ENCODE measurements around the gene GLIS1.

DNA sequence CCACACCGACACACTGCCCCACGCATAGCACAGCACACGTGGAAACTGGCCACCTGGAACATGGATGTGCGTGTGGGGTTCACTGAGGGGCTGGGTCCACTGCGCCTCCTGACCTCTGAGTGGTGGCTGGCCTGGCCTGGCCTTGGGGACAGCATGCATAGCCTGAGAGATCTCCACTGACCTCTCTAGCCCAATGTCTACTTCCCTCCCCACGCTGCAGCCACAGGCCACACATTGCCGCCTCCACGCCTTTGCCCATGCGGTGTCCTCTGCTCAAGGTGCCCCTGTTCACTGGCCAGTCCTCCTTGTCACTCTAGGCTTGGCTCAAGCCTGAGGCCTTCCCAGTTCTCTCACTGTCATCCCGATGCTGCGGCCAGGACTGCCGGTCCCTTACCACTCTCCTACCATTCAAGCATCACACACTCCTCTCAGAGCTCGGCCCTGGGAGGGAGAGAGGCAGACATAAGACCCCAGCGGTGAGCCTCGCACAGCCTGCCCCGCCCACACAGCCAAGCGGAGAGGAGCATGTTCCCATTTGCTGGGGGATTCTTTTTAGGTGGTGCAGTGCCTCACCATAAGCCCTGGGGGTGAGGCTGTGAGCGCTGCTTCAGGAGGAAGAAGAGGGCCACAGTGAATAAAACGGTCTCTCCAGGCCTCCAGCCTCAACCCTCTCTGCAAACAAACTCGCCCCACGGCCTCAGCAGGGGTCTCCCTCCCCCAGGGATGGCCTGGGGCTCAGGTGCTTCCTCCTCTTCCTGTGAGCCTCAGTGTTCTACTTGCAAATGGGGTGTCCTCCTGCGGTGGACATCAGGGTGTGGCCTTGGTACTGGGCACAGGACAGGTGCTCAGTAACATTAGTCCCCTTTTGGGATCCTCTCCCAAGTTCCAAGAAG is 199.0 kb downstream of the GLIS1 start:
- TF ChIP-seq, protein P1, sequence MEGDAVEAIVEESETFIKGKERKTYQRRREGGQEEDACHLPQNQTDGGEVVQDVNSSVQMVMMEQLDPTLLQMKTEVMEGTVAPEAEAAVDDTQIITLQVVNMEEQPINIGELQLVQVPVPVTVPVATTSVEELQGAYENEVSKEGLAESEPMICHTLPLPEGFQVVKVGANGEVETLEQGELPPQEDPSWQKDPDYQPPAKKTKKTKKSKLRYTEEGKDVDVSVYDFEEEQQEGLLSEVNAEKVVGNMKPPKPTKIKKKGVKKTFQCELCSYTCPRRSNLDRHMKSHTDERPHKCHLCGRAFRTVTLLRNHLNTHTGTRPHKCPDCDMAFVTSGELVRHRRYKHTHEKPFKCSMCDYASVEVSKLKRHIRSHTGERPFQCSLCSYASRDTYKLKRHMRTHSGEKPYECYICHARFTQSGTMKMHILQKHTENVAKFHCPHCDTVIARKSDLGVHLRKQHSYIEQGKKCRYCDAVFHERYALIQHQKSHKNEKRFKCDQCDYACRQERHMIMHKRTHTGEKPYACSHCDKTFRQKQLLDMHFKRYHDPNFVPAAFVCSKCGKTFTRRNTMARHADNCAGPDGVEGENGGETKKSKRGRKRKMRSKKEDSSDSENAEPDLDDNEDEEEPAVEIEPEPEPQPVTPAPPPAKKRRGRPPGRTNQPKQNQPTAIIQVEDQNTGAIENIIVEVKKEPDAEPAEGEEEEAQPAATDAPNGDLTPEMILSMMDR (optimal IDR thresholded peaks at IDR 0.05 in 1 of 3, IDR thresholded peaks at IDR 0.05 in 1 of 3, conservative IDR thresholded peaks at IDR 0.05 in 1 of 3; ENCODE audit: extremely low read depth in 1 of 3, insufficient read depth in 2 of 3, low read length in 3 of 3): no peak
- no peak for TF ChIP-seq EZH2 (IDR thresholded peaks at IDR 0.05; ENCODE audit: low read length)

Data from keratinocyte (primary cell).